Stimulated activated CD4-positive, alpha-beta T cell treated with anti-CD3 and anti-CD28 coated beads, TNF-alpha, amount 100 ng/mL, for 48 hours (primary cell): ENCODE measurements around the gene SVEP1.
"Not testable (repeated sequence)": the region's sequence is repeated elsewhere in the genome, so short reads cannot be mapped to it uniquely, and the experiment has no call there.

ENCODE experiments used
- DNase-seq, 3 donors: peaks; one replicate each; pipeline ENCODE4 v3.0.0-alpha.2; 2020; ENCODE audit warnings: low read depth in 3 of 3

SVEP1 gene

DNA sequence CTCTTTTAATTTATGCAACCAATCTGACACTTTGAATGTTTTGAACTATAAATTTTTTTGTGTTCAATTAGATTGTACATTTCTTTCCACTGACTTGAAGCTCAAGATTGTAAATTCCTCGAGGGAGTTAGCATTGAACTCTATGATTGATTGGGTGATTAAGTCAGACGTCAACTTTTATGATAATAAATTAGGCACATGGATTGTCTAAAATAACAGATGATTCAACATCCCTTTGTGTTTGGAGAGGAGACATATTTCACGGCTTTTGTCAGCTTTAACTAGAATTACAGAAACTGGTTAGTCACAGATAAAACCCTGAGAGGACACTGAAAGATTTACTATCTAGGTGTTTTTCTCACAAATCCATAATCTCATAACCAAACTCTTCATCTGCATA lies 209.2 kb downstream of the SVEP1 start:
- DNase-seq: no peak

DNA sequence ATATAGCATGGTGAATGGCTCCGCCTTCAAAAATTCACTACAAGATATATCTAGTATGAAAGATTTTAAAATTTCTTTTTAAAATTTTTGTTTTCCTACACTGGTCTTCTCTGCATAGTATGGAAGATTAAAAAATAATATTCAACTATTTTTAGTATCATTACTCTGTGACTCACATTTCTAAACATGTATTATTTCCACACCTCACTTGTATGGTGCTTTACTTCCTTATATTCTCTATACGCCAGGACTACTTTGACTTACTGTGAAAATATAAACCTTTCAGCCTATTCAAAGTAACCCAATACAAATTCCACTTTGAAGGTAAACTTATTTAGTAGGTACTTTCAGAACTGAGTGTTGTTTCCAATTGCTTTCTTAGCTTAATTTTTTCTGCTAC lies 215.1 kb downstream of the SVEP1 start:
- DNase-seq: no peak

DNA sequence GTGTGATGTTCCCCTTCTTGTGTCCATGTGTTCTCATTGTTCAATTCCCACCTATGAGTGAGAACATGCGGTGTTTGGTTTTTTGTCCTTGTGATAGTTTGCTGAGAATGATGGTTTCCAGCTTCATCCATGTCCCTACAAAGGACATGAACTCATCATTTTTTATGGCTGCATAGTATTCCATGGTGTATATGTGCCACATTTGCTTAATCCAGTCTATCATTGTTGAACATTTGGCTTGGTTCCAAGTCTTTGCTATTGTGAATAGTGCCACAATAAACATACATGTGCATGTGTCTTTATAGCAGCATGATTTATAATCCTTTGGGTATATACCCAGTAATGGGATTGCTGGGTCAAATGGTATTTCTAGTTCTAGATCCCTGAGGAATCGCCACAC lies 220.5 kb downstream of the SVEP1 start:
- DNase-seq: not testable (repeated sequence)

DNA sequence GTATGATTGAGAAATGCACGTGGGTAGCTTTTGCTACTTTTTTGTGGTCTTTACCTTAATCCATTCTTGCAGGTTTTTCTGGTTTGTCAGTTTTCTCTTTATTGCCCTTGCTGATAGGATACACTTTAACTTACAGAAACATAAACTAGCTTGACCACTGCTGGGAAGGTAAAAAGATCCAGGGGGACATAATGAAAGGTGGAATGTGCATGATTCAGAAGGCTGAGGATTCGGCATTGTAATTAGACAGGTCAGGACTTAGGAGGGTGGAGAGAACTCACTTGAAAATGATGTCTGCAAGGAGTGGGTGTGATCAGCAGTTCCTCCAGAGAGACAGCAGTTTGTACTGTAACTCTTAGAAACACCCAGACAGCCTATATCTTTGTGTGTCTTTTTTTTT lies 222.0 kb downstream of the SVEP1 start:
- no peak for DNase-seq

DNA sequence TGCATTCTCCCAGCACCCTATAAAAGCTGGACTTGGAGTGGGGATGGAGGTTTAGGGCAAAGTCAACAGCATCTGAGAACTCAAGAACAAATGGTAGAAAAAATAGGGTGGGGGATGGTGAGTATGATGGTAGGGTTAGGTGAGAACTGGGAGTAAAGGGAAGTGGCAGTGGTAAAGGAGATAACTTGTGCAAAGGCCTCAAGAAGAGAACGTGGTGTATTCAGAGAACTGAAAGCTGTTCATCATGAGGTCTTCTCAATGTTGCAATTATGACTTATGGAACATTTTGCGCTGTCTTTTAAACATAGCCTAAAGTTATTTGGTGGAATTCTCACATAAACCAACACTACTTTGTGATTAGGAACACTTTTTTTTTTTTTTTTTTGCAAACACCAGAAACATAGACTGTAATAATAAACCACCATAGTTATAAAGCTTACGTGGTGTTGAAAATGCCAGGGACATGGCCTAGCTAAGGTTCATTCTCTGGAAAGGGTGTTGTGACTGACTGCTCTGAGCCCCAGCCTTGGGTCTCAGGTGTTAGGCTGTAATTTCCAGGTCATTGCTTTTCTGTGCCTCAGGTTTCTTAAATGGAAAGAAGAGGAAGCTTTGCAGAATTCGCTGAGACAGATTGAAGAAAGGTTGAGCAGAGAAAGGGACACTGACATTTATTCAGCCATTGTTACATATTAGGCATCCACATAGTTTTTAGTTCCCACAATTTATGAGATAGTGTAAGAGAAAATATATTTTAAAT lies 222.7 kb downstream of the SVEP1 start:
- no peak for DNase-seq

DNA sequence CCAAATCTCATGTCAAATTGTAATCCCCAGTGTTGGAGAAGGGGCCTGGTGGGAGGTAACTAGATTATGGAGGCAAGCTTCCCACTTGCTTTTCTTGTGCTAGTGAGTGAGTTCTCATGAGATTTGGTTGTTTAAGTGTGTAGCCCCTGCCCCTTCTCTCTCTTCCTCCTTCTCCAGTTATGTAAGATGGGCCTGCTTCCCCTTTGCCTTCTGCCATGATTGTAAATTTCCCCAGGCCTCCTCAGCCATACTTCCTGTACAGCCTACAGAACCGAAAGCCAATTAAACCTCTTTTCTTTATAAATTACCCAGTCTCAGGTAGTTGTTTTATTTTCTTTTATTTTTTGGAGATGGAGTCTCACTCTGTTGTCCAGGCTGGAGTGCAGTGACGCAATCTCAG lies 223.6 kb downstream of the SVEP1 start:
- no peak for DNase-seq

DNA sequence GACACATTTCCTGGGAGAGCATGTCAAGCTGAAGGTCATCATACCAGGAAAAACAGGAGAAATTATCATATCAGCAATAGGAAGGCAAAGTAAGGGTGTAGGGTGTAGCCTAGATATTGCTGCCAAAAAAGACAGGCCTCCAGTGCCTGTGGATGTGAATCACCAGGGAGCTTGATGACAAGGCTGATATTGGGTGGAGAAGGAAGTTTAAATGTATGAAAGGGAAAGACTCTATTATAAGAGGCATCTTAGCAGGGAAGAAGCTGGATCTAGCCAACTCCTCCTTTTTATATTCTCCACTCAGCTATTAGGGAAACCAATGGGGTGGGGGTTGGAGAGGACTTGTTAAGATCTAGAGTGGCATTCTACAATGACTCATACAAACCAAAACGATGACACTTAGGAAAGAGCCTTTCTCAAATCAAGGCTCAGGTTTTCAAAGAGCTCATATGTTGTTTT lies 228.5 kb downstream of the SVEP1 start:
- no peak for DNase-seq

DNA sequence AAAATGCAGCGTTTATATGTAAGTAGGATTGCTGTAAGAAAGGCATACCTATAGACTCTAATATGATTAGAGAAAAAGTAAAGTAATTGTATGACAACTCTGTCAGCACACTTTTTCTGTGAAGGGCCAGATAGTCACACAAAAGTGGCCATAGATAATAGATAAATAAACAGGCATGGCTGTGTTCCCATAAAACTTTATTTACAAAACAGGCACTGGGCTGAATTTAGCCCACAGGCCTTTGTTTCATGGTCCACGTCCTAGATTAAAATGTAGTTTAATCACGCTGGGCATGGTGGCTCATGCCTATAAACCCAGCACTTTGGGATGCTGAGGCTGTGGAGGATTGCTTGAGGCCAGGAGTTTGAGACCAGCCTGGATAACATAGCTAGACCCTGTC lies 233.2 kb downstream of the SVEP1 start:
- DNase-seq: no peak

DNA sequence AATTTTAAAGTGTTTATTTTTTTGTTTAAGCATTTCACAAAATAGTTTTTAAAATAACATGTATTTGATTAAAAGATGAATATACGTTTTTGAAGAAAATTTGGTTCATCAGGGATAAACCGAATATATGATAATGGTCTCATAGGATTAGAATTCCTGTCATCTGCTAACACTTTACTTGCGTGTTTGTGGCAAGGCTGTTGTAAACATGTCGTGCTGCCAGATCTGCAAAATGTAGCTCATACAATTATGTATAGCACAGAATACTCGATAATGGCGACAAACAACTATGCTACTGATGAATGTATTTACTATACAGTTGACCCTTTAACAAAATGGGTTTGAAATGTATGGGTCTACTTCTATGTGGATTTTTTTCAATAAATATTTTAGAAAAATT lies 234.7 kb downstream of the SVEP1 start:
- no peak for DNase-seq

DNA sequence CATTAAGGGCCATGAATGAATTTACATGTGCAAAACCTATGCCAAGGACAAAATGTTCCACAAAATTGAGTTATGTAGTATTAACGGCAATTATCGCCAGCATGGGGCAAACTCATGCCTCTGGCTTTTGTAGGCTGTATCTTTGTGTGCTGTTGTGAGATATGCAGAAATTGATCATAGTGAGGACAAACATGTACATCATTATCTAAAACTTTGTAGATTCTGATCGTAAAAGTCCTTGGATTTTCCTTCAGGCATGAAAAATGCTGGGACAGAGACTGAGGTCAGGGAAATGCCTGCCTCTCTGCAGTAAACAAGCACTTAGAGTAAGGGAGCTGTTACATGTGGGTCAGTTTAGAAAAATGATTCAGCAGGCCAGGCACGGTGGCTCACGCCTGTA lies 236.0 kb downstream of the SVEP1 start:
- no peak for DNase-seq

DNA sequence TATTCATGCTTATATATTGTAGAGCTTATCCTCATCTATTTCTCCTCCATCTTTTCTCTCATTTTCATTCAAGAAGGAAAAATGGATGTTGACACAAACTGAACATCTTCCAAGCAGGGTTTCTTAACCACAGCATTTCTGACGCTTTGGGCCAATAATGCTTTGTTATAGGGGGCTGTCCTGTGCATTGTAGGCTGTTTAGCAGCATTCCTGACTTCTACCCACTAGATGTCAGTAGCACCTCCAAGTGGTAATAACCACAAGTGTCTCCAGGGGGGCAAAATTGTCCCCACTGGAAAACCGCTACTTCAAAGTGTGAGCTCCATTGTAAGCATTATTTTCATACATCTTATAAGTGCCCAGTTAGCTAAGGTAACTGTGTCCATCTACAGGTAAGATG lies 239.2 kb downstream of the SVEP1 start:
- DNase-seq: no peak

DNA sequence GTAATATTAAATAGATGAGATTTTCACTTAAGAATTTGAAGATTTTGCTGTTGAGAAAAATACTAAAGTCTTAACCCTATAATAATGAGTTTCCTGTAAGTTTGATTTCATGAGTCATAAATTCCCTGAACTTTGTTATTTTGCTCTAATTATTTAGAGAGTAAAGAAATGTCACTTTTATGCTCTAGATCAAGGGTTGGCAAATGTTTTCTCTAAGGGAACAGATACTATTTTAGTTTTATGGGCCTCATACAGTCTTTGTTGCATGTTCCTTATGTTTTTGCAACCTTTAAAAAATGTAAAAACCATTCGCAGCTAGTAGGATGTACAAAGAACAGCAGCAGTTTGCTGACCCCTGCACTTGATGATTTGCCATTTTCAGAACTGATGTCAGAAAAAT lies 241.4 kb downstream of the SVEP1 start:
- no peak for DNase-seq

DNA sequence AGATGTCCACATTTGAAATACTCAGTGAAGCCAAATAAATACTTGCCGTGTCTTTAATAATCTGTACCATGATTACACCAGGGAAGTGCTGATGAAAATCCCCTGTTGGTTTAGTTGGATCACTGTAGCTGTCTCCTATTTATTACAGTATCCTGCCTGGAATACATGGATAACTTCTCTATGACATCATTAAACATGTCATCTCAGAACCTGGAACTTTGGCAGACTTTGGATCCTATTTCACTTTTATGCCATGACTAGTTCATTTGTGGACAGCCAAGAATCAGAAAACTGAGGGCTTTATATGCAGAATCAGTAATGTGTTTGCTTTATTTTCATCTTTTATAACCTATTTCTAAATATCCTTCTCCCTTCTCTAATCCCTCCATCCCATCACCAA lies 241.8 kb downstream of the SVEP1 start, which contains the start of gene TXNDC8:
Gene TXNDC8 (minus strand): TSS at position 137 of the 400 bp plus-strand sequence.
- DNase-seq: no peak

DNA sequence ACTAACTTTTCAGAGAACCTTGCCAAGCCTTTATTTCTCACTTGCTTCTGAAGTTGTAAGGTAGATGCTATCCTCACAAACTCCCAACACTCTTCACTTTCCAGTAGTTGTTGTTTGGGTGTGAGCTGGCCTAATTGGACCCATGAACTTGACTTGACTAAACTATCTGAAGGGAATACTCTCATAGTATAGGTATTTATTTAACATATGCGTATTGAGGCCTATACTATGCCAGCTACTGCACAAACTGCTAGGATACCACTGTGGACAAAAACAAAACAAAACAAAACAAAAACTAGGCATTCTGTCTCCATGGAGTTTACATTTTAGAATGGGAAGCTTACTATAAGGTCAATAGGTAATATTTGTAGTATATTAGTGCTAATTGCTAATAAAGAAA lies 243.2 kb downstream of the SVEP1 start:
- no peak for DNase-seq

DNA sequence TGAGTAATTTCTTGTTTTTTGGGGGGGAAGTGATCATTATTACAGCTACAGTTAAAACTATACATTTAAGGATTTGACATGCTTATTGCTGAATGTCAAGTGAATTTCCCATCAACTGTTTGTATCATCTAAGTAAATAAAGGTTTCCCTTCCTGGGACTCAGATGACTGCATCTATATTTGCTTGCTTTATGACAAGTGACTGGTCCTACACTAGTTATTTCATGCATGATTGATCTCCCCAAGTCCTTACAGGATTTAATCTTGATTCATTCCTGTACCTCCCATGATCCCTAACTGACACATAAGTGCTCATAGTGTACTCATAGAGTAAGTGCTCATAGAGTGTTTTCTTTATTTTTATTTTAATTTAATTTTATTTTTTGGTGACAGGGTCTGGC lies 244.7 kb downstream of the SVEP1 start:
- no peak for DNase-seq

DNA sequence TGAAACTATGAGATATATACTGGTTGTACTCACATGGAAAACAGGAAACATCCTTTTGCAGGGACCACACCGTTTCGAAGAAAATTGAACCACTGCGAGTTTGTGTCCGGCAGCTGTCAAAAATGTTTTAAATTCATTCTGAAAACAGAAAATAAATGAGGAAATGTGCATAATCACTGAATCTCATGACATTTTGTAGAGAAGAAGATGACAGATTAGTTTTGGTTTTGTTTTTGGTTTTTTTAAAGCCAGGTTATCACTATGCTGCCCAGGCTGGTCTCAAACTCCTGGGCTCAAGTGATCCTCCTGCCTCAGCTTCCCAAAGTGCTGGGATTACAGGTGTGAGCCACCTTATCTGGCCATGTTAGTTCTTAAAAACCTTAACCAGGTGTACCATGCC lies 245.4 kb downstream of the SVEP1 start:
- DNase-seq: no peak

DNA sequence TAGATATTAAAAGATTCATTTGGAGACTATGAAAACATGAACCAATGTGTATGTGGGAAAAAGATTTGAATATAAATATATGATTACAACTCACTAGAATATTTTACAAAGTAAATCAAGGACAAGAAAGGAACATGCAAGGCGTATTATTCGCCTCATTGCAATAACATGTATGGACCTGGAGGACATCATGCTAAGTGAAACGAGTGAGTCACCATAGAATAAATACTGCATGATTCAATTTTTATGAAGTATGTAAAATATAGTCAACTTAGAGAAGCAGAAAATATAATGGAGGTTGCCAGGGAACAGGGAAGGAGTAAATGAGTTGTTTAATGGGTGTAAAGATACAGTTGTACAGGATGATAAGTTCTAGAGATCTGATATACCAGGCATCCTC lies 246.8 kb downstream of the SVEP1 start:
- DNase-seq: no peak

DNA sequence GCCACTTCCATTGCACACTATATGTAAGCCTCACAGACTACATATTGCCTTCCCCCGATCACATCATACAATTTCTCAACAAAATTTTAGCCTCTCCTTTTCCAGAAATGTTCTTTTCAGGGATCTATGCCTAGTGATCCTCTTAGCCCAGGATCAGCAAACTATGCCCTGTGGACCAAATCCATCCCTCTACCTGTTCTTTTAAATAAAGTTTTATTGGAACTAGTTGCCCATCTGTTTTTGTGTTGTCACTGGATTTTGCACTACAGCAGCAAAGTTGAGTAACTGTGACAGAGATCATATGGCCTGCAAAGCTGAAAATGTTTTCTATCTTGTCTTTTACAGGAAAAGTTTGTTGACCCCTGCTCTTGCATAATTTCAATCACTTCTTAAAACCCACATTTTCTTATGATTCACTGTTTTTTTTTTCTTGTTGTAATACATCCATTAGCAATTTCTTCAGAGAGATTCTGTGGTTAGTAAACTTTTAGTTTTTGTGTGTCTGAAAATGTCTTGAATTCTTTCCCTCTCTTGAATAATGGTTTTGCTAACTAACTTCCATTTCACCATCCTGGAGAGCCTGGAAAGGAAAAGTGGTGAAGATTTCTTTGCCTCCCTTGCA lies 248.9 kb downstream of the SVEP1 start:
- no peak for DNase-seq

DNA sequence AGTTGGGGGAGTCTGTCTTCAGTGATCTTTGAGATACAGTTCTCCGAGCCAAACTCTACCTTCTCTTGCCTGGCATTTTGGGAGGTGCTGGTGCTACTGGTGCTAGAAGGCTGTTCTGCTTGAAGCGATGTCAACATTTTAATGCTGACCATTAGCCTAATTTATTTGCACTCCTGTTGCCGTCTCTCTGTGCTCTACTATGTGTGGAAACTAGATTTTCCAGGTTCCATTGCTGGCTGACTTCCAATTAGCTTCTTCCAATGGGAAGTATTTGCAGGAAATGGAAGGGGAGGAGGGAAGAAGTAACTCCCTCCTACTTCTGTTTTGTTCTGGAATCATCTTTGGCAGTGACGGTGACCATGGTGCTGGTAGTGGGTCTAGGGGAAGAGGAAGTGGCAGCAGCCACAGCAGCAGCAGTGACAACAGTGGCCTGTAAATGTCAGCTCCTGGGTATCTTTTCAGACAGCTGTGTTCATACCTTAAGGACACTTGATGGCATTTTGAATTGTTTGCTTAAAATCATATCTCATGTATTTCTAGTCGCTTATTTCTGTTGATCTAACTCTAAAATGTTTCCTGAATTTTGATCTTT lies 249.8 kb downstream of the SVEP1 start:
- DNase-seq: no peak

DNA sequence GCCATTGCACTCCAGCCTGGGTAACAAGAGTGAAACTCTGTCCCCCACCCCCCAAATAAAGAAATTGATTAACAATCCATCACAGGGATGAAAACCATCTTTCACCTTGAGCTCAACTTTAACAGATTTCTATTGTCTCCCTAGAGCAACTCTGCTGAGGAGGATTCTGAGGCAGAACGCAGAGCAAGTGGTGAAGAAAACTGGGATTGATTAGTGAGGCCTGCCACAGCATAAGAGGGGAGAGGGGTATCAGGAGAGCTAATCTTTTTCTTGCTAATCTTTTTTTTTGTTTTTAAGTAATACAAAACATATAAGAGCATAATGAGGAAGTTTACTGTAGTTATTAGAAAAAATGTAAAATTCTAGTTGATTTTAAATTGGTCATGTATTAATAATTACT lies 250.8 kb downstream of the SVEP1 start:
- no peak for DNase-seq

DNA sequence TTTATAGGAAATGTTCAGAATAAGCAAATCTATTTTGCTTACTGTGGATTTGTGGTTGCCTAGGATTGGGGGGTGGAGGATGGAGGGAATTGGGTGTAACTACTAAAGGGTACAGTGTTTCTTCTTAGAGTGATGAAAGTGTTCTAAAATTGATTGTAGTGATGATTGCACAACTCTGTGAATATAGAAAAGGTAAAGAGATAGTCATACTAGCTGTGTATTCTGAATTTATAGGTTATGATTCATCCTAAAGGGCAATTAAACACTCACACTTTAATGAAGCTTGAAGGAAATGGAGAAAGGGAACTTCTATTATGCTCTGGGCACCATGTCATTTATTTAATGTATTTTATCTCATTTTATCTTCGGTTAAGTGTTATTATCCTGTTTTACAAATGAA lies 251.8 kb downstream of the SVEP1 start:
- no peak for DNase-seq

DNA sequence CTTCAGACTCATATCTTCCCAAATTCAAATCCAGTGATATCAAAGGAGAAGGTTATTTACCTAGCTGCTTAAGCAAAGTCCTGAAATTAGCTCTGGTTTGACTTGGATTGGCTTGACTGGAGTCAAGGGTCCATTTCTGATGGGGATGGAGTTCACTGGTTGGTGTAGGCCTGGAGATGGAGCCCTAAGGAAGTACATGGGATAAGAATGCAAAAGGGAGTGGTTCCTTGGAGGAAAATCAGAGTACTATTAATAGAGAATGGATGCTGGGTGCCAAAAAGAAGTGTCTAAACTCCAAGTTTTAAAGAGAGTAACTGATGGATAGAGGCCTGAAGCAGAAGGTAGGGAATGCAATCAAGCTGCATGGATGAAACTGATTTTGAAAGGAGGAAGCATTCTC lies 255.7 kb downstream of the SVEP1 start:
- DNase-seq: no peak
